ENCODE results near the gene NAT9.

DNA sequence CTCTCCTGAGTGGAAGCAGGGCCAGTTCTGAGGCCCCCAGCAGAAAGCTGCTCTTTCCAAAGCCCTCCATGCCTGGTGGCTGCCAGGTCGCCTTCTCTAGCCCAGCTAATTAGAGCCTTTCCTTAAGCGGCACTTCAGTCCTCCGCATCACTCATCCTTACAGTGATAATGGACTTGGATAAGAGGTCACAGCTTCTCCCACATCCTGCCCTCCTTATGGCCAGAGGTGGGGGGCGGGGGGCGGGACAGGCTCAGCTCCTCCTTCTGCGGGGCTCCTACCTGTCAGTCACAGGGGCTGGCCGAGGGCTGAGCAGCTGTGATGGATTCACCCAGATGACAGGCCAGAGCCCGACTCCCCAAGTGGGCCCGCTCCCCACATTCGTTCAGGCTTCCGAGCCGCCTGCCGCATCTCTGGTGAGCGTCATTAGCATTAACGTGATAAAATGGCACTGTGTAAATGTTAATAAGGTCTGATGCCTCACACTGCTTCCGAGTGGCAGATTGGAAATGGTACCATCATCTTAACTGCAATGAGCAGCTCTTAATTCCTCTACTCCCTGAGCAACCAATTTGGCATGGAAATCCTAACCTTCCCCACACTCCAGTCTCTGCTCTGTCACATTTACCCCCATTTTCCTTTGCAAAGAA, 42.3 kb upstream of the NAT9 start:
- TF ChIP-seq CTCF (tag by site-specific recombination; IDR thresholded peaks at IDR 0.05) = no peak
- TF ChIP-seq ZNF843 (tag by site-specific recombination; IDR thresholded peaks at IDR 0.05) = no peak
- no peak for TF ChIP-seq ZNF629 (tag by site-specific recombination; IDR thresholded peaks at IDR 0.05)
- TF ChIP-seq ZNF174 (tag by site-specific recombination; IDR thresholded peaks at IDR 0.05) = no peak
- no peak for TF ChIP-seq FEZF1 (tag by site-specific recombination; IDR thresholded peaks at IDR 0.05)
- no peak for TF ChIP-seq ZXDB (tag by site-specific recombination; IDR thresholded peaks at IDR 0.05)
- TF ChIP-seq ZNF157 (tag by site-specific recombination; IDR thresholded peaks at IDR 0.05) = no peak
- TF ChIP-seq ZNF114 (tag by site-specific recombination; IDR thresholded peaks at IDR 0.05) = no peak
- TF ChIP-seq ZNF274 (IDR thresholded peaks at IDR 0.05; ENCODE audit: low read length) = no peak
- no peak for TF ChIP-seq ZNF274 (tag by site-specific recombination; IDR thresholded peaks at IDR 0.05; ENCODE audit: borderline replicate concordance)
- TF ChIP-seq, protein P1, sequence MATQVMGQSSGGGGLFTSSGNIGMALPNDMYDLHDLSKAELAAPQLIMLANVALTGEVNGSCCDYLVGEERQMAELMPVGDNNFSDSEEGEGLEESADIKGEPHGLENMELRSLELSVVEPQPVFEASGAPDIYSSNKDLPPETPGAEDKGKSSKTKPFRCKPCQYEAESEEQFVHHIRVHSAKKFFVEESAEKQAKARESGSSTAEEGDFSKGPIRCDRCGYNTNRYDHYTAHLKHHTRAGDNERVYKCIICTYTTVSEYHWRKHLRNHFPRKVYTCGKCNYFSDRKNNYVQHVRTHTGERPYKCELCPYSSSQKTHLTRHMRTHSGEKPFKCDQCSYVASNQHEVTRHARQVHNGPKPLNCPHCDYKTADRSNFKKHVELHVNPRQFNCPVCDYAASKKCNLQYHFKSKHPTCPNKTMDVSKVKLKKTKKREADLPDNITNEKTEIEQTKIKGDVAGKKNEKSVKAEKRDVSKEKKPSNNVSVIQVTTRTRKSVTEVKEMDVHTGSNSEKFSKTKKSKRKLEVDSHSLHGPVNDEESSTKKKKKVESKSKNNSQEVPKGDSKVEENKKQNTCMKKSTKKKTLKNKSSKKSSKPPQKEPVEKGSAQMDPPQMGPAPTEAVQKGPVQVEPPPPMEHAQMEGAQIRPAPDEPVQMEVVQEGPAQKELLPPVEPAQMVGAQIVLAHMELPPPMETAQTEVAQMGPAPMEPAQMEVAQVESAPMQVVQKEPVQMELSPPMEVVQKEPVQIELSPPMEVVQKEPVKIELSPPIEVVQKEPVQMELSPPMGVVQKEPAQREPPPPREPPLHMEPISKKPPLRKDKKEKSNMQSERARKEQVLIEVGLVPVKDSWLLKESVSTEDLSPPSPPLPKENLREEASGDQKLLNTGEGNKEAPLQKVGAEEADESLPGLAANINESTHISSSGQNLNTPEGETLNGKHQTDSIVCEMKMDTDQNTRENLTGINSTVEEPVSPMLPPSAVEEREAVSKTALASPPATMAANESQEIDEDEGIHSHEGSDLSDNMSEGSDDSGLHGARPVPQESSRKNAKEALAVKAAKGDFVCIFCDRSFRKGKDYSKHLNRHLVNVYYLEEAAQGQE (tag by site-specific recombination; IDR thresholded peaks at IDR 0.05) = no peak
- TF ChIP-seq ZNF549 (tag by site-specific recombination; IDR thresholded peaks at IDR 0.05) = no peak
- no peak for TF ChIP-seq ZNF707 (tag by site-specific recombination; IDR thresholded peaks at IDR 0.05)
- no peak for TF ChIP-seq ZNF292 (tag by site-specific recombination; IDR thresholded peaks at IDR 0.05; ENCODE audit: borderline replicate concordance, low read depth)
- no peak for TF ChIP-seq RBAK (tag by site-specific recombination; IDR thresholded peaks at IDR 0.05)
